GM19463 (cell line): Measurements from ENCODE around the gene NTRK3.

Experiments used
- ATAC-seq: cut with Tn5 transposase; IDR thresholded peaks from one replicate; pipeline ENCODE4 v1.9.1; 2021; ENCODE audit warnings: mild to moderate bottlenecking, moderate library complexity; ENCODE audit not compliant: unreplicated experiment

Gene NTRK3

GRCh38 chr15:88126695-88127431 lies 129.7 kb downstream of the NTRK3 start:
- no peak for ATAC-seq

DNA sequence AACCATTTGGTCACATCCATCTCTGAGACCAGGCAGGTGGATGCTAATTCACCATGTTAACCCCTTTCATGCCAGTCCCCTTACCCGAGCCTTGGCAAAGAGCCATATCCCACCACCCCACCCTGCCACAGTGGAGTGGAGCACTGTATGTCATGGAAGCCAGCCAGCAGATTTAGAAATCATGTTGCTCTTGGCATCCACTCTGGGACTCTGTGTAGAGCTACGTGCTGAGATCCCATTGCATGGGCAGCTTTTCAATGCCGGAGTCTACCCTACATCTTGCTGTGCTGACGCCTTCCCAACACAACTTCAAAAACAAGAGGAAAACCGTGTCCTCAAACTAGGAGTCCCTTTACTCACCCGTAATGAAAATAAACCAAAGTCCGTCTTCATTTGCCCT lies 131.0 kb downstream of the NTRK3 start:
- no peak for ATAC-seq

- no peak for ATAC-seq
Observed at GRCh38 chr15:88124199-88124598, 132.3 kb downstream of the NTRK3 start.

DNA sequence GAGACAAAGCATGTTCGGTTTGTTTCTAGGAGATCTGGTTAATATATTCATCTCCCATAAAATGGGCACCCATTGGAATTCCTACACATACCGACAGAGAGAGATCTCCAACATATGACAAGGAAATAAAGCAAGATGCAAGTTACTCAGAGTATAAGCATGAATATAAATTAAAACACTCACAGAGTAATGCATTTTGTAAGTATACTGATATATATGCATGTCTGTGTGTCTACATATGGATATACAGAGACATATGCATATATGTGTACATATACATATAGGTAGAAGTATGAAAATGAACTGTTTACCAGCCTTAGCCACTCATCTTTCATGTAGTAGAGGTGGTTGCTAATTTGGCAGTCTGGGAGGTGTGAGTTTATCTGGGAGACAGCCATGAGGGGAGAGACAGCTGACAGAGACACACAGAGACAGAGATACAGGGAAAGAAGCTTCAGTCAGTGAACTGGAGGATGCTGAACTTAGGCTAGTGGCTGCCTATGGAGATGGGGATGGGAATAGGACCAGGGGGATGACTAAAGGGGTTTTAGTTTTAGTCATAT lies 134.5 kb downstream of the NTRK3 start:
- ATAC-seq: no peak

GRCh38 chr15:88120026-88120425 lies 136.5 kb downstream of the NTRK3 start:
- no peak for ATAC-seq

- no peak for ATAC-seq
Observed at GRCh38 chr15:88118741-88119140, 137.8 kb downstream of the NTRK3 start.

- ATAC-seq: no peak
Observed at GRCh38 chr15:88118035-88118434, 138.5 kb downstream of the NTRK3 start.

GRCh38 chr15:88115486-88116152 lies 140.9 kb downstream of the NTRK3 start:
- ATAC-seq: no peak

DNA sequence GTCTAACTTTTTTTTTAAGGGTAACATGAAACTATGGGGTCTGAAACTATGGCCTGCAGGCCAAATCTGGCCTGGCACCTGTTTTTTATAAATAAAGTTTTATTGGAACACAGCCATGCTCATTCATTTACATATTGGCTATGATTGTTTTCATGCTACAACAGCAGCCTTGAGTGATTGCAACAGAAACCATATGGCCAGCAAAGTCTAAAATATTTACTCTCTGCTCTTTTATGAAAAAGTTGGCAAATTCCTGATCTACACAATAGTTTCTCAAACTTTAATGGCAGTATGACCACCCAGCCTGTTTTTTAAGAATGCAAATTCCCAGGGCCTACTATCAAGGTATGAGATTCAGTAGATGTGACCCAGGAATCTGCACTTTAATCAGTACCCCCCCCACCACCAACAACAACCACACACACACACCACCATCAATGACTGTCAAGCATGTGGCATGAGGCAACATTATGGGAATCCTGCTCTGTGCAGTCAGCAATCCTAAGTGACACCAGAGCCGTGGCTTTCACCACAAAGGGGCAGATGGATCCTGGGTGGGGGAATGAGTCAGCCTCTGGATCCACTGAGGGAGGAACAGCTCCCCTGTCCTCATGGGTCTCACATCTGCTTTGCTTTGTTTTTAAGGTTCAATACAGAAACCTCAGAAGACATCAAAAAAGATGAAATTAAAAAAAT lies 142.8 kb downstream of the NTRK3 start:
- no peak for ATAC-seq

- ATAC-seq: no peak
Observed at GRCh38 chr15:88108991-88109390, 147.5 kb downstream of the NTRK3 start.

DNA sequence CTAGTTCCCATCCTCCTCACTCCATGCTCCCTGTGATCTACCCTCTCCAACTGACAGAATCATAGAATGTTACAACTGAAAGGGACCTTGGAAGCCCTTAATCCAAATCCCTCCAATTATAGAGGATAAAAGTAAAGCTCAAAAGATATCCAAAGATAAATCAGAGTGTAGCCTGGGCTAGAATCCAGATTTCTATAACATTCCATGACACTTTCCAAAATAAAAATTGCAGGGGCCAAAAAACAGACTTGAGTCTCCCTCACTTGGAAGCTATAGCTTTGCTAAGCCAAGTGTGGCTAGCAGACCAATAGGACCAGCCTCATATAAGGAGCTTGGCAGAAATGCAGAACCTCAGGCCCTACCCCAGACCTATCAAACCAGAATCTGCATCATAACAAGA lies 148.1 kb downstream of the NTRK3 start:
- ATAC-seq: no peak

DNA sequence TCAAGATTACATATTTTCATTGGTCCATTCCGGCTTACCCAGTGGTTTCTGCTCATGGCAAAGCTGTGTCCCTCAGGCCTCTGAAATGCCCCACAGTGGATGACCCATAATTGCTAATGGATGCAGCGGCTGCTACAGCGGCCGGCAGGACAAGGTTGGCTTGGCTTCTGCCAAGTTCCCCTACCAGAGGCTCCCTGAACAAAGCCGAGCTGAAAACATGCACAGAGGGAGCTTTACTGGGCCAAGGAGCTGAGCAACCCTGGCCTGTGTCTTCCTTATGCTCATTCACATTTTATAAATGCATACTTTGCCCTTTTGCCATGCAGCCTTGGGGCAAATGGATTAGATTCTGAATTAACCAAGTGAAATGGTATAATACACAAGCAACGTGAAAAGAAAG lies 150.5 kb downstream of the NTRK3 start:
- ATAC-seq: no peak

- no peak for ATAC-seq
Observed at GRCh38 chr15:88104357-88104756, 152.2 kb downstream of the NTRK3 start.

DNA sequence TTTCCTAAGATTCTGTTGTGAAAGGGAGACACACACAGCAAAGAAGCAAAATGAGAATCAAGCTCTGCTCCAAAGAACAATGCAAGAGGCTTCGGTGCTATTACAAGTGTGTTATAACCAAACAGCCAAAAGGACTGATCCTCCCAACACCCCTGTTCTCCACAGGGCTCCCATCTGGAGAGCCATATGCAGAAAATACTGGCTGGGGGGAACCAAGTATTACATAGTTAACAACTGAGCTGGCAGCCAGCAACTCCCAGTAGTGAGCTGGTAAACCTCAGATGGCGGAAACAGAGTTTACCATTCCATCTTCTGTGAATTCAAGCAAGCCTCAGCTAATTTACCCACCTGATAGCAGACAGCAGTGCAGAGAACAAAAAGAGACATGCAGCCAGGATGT lies 156.4 kb downstream of the NTRK3 start:
- no peak for ATAC-seq

DNA sequence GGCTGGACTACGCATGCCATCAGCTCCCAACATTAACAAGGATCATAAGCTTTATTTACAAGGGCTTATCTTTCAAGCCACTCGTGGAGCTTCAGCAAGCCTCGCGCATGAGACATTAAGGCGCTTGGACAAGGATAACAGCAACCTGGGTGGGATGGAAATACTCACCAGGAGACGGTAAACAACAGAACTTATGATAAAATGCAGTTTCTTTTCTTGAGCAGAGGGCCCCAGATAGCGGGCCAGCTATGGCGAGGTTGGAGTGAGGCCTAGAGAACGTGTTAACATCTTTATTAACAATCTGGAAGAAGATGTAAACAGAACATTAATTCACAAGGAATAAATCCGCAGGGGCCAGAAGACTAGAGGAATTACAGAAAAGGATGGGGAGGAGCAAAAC lies 158.2 kb downstream of the NTRK3 start:
- no peak for ATAC-seq

DNA sequence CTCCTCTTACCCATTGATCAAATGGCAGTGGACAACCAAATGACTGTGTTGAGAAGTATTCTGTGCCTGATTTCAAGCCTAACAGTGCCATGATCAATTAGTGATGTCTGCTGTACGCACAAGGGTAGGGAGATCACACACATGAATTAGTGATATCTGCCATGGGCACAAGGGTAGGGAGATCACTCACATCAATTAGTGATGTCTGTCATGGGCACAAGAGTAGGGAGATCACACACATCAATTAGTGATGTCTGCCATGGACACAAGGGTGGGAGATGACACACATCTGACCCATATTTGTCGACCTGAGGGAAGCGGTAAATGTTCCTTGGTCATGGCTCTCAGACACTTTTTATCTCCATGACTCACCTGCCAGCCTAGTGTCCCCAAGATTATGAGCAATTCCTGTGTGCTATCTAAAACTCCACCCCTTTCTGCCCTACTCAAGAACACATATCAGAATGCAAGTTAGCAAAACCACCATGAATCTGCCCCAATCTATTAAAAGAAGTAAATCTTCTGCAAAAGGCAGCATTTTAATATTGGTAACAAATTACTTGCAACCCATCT lies 165.0 kb downstream of the NTRK3 start:
- ATAC-seq: no peak

- no peak for ATAC-seq
Observed at GRCh38 chr15:88090481-88091011, 166.0 kb downstream of the NTRK3 start.

DNA sequence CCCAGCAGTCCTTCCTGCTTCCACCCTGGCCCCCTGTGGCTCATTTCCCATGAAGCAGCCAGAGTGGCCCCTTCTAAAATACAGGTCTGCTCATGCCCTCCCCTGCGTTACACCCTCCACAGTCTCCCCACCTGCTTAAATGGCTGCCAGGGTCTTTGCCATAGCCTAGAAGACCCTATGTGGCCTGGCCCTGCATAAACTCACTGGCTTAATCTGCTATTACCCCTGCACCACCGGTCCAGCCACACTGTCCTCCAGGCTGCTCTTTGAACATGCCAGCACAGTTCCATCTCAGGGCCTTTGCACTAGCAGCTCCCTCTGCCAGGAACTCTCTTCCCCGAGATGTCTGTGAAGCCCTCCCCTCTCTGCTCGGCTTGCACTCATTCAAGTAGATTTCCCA lies 166.8 kb downstream of the NTRK3 start:
- ATAC-seq: no peak

DNA sequence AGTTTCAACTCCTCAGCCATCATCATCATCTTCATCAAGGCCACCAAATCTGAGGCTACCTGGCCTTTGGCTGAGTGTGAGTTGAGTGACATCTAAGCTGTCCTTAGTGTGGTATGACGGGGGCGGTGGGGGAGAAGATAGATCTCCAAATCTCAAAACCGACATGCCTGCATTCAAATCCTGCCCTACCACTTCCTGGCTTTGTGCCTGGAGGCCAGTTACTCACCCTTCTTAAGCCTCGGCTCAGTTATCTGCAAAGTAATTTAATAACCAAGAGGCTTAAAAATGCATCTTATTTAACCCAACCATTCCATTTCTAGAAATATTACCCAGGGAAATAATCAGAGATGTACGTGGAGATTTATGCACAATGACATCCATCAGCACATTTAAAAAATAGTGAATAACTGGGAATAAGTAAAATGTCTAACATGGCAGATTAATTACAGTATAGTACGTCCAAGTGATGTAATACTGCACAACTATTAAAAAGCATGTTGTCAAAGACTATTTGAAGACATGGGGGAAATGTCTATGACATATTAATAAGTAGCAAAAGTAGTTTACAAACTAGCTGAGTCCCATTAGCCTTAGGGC lies 167.4 kb downstream of the NTRK3 start:
- ATAC-seq: no peak

DNA sequence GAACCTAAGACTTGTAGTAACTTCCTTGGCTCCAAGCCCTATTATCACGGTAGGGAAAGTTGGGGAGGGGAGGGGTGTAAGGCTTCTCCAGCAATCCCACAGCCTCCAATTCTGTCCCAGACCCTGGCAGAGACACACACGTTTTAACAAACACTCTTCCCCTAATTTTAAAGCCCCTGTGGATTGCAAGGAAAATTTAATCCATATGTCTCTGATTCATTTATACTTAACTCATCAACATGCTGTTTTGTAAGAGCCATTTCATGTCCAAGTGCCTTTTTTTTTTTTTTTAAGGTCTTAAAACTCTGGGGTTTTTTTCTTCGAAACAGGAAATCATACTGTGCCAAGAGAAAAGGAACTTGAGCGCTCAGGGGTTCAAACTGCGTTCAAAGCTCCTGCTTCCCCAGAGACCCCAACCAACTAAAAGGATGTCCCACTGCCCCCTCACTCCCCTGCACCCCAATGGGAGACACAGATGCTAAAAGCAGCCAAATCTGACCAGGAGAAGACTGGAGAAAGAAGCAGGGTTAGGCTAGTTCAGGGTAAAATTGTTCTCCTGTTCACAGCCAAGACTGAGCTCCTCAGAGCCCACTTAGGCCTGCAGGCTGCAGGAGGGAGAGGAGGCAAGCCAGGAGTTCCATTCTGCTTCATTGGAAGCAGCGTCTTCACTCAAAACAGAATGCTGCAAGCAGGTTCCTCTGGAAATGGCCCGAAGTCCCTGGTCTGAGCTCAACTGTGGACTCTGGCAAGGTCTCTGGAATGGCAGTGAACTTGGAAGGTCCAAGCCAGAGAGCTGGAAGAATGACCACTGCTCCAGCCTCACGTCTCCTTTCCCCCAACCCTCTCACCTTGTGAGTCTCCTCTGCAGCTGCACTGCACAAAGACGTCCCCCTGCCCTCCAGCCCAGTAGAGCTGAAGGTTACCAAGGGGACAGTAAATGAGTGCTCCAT lies 172.5 kb downstream of the NTRK3 start:
- no peak for ATAC-seq
